Activated T-helper 9 cell treated with anti-CD3 and anti-CD28 coated beads, Interleukin-2, amount 50 U/mL, for 16 hours (primary cell): ENCODE data around the gene CLCA2.

Experiments used
- DNase-seq: peaks from one replicate; pipeline ENCODE4 v3.0.0-alpha.2; 2020; ENCODE audit warnings: low read depth

Gene CLCA2

GRCh38 chr1:86429122-86429725 lies 5.3 kb downstream of the CLCA2 start:
- DNase-seq: no peak

- no peak for DNase-seq
Observed at GRCh38 chr1:86429835-86430234, 5.9 kb downstream of the CLCA2 start.

- DNase-seq: no peak
Observed at GRCh38 chr1:86430376-86430775, 6.4 kb downstream of the CLCA2 start.

- DNase-seq: no peak
Observed at GRCh38 chr1:86434059-86434458, 10.1 kb downstream of the CLCA2 start.

- DNase-seq: no peak
Observed at GRCh38 chr1:86435327-86435726, 11.4 kb downstream of the CLCA2 start.

- no peak for DNase-seq
Observed at GRCh38 chr1:86436041-86436440, 12.1 kb downstream of the CLCA2 start.

- no peak for DNase-seq
Observed at GRCh38 chr1:86441581-86441980, 17.6 kb downstream of the CLCA2 start.

GRCh38 chr1:86441997-86442396 lies 18.0 kb downstream of the CLCA2 start:
- DNase-seq: no peak

- no peak for DNase-seq
Observed at GRCh38 chr1:86445919-86446318, 21.9 kb downstream of the CLCA2 start.

GRCh38 chr1:86447198-86447790 lies 23.3 kb downstream of the CLCA2 start:
- DNase-seq: no peak

GRCh38 chr1:86448670-86449069 lies 24.7 kb downstream of the CLCA2 start:
- no peak for DNase-seq

- no peak for DNase-seq
Observed at GRCh38 chr1:86449103-86449502, 25.1 kb downstream of the CLCA2 start.

- DNase-seq: no peak
Observed at GRCh38 chr1:86450847-86451246, 26.9 kb downstream of the CLCA2 start.

- no peak for DNase-seq
Observed at GRCh38 chr1:86453664-86454063, 29.7 kb downstream of the CLCA2 start.

GRCh38 chr1:86455073-86455472 lies 31.1 kb downstream of the CLCA2 start:
- no peak for DNase-seq

- no peak for DNase-seq
Observed at GRCh38 chr1:86460998-86461397, 37.0 kb downstream of the CLCA2 start.

GRCh38 chr1:86461482-86461881 lies 37.5 kb downstream of the CLCA2 start:
- DNase-seq: no peak

GRCh38 chr1:86464819-86465218 lies 40.8 kb downstream of the CLCA2 start:
- no peak for DNase-seq

GRCh38 chr1:86466109-86466844 lies 42.3 kb downstream of the CLCA2 start:
- no peak for DNase-seq

GRCh38 chr1:86466986-86467385 lies 43.0 kb downstream of the CLCA2 start:
- DNase-seq: no peak

GRCh38 chr1:86468501-86468977 lies 44.6 kb downstream of the CLCA2 start, which contains the start of gene CLCA1:
CLCA1 (plus strand) TSS chr1:86468927; CDS start chr1:86468972, 45 bp downstream.
- DNase-seq: no peak

GRCh38 chr1:86470859-86471258 lies 46.9 kb downstream of the CLCA2 start:
- no peak for DNase-seq

- DNase-seq: no peak
Observed at GRCh38 chr1:86471291-86471690, 47.3 kb downstream of the CLCA2 start.
